GM18502 (cell line): Measurements from ENCODE around the gene CYTH3.
"Not testable (repeated sequence)": the region's sequence is repeated elsewhere in the genome, so short reads cannot be mapped to it uniquely, and the experiment has no call there.

ENCODE experiments used
- ATAC-seq: cut with Tn5 transposase; IDR thresholded peaks from one replicate; pipeline ENCODE4 v1.9.1; 2021; ENCODE audit warnings: mild to moderate bottlenecking; ENCODE audit not compliant: unreplicated experiment, poor library complexity

Gene CYTH3

DNA sequence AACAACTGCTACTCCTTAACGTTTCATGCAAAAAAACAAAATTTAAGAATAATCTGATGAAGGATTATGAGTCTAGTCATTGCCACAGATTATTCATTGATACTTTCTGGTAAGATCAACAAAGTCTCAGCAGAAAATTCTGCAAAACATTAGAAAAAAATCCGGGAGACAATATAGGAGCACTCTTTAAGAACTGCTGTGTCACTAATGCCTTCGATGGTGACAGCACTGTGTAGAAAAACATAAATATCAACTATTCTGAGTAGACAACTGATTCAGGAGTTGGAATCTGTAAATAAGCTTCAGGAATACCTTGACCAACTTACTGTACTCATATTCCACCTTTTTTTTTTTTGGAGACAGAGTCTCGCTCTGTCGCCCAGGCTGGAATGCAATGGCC is 69.0 kb downstream of the CYTH3 start:
- ATAC-seq = no peak

DNA sequence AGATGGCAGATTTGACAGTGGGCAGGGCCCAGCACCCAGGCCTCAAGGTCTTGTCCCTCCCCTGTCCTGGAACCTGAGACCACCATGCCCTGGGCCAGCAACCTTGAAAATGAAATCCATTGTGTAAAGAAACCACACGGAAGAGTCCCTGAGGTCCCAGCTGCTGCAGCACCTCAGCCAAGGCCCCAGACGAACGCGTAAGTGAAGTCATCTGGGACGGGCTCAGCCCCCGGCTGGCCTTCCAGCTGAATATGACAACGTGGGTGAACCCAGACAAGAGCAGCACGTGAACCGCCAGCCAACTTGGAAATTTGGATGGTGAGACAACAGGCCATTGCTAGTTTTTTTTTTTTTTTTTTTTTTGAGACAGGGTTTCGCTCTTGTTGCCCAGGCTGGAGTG is 70.3 kb downstream of the CYTH3 start:
- ATAC-seq = no peak

DNA sequence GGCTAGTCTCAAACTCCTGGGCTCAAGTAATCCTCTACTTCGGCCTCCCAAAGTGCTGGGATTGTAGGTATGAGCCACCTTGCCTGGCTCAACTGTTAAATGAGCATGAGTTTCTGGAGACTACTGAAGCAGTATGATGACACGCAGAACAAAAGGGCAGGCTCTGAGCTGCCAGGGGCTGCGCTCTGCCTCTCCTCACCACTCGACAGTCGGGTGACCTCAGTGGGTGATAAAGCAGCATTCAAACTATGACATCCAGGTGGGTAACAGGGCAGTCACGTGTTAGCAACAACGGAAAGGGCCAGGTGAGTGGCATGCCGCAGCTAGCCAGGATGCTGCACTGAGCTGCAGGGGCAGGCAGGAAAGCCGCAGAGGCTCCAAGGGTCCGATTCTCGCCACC is 71.5 kb downstream of the CYTH3 start:
- ATAC-seq = no peak

DNA sequence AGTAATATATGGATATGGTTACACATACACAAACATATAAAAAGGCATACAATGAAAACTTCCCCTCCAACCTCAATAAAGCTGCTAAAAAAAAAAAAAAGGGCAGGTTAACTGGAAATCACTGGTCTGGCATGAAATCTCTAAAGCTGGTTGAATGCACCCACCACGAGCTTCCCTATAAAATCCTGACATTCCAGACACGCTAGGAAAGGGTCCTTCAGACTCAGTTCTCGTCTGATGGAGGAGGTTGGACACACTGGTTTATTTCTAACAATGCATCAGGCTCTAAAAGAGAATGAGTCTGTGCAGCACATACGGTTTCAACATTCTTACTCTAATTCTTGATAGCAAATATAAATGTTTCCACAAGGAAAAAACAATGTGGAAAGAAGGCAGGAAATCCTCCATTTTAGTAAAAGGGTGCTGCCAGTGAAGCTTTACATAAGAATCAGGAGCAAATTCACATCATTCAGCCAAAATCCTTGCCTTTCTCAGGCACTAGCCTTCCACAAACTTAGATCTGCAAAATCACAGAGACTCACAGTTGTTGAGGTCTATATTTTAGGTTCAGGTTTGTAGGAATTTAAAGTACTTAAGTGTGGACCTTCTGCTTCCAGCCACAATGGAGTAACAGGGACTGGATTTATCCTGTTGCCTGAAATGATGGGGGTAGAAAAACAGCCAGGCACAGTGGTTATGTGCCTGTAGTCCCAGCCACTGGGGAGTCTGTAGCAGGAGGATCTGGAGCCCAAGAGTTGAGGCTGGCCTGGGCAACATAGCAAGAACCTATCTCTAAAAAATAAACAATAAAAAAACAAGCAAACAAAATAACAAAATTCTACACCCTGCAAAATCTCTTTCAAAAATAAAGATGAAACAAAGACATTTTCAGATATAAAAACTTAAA is 73.5 kb downstream of the CYTH3 start:
- no peak for ATAC-seq

DNA sequence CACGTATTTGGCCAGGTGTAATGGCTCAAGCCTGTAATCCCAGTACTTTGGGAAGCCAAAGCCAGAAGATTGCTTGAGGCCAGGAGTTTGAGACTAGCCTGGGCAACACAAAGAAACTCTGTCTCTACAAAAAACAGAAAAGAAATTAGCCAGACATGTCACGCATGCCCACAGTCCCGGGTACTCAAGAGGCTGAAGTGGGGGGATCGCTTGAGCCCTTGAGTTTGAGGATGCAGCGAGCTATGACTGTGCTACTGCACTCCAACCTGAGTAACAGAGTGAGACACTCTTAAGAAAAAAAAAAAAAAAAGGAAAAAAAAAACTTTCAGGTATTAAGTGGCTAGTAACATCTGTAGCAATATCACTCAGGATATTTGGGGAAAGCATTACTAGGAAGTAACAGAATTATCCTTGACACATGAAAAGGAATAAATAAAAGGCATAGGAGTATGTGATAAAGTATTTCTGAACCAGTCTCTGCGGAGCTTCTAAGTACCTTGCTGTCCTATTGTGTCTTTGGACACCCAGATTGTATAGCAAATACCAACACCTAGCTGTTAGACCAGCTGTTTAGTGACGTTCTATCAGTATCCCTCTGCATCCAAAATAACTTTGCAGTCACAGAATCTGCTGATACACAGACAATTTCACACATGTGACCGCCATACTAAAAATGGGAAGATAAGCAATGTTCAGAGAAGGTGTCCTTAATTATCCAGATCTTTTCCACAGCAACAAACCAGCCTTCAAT is 74.4 kb downstream of the CYTH3 start:
- no peak for ATAC-seq

DNA sequence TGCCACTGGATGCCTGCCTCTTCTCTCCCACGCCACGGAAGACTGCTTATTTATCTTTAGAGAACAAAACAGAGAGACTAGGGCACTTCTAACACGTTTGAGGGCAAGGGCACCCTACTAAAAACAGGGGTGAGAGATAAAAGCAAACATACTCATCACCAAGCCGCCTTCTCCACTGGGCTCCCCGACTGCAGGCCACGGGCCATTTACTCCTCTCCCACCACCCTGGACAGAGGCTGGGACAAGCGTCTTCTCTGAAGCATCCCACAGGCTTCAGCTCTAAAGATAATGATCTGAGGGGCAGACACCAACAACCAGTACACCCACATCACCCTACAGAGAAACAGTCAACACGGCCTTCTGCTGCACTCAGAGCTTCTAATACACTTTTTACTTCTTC is 78.7 kb downstream of the CYTH3 start:
- no peak for ATAC-seq

DNA sequence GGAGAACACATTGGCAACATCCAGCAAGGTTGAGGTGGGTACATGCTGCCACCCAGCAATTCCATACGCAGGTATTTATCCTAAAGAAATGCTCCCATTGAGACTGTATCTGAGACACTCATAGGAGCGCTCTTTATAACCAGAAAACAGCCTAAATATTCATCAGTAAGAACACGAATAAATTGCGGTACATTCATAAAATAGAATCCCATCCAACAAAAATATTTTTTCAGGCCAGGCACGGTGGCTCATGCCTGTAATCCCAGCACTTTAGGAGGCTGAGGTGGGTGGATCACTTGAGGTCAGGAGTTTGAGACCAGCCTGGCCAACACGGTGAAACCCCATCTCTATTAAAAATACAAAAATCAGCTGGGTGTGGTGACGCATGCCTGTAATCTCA is 81.9 kb downstream of the CYTH3 start:
- not testable (repeated sequence) for ATAC-seq

DNA sequence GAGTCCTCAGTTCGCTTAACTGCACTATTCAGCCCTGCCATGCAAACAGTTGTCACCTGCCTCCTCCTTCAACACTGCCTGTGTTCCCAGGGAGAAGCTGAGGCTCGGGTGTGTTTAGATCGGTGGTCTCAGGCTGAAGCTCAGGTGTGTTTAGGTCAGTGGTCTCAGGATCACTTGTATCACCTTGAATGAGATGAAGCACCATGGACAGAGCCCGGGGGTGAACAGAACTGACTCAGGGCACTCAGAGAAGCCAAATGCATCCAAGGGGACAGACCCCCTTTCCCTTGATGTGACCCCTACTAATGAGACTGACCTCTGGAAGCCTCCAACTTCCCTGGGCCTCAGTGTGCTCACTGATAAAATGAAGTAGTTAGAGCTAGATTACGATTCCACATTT is 84.0 kb downstream of the CYTH3 start:
- no peak for ATAC-seq

DNA sequence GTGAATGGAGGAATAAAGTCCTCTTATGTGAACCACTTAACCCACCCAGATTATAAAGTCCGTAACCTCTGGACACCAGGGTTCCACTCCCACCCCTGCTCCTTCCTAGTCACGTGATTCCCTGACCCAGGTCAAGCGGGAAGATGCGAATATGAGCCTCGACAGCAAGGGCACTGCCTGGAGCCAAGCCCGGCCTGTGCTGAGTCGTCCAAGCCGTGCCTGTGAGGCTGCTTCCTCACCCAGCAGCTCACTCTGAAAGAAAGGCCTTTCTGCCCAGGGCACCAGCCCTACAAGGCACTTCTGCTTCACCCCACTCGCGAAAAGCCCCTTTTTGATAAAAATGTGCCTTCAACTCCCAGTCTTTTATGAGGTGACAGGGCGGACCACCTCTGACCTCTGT is 85.8 kb downstream of the CYTH3 start:
- no peak for ATAC-seq

DNA sequence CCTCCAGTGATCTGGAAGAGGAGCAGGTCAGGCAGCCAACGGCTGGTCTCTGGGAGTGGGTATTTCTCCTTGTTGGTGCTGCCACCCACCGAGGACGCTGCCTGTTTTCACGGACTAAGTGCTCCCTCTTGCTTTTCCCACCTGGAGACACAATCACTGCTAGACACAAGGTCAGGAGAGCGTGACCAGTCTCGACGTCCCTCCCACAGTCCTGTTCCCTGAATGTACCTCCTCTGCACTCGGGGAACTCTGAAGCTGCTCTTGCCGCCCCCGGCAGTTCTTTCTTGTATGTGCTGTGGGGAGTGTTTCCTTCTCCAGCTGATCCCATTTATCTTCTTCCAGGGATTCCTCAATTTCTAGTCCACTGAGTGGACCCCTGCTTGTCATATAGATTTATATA is 89.4 kb downstream of the CYTH3 start:
- no peak for ATAC-seq

DNA sequence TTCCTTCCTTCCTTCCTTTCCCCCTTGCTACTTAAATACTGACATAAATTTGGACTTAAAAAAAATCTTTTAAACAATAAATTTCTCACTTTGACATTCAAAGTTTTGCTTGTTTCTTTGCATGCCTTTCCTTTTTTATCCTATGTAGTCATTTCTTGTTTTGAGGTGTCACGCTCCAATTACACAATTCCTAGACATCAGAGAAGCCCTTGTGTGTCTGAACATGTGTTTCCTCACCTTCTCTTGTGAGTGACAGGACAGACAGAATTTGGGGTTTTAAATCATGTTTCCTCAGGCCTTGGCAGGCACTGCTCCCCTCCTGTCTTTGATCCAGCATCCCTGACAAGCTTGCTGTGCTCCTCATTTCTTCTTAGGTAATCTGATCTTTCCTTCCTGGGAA is 91.3 kb downstream of the CYTH3 start:
- ATAC-seq = no peak

DNA sequence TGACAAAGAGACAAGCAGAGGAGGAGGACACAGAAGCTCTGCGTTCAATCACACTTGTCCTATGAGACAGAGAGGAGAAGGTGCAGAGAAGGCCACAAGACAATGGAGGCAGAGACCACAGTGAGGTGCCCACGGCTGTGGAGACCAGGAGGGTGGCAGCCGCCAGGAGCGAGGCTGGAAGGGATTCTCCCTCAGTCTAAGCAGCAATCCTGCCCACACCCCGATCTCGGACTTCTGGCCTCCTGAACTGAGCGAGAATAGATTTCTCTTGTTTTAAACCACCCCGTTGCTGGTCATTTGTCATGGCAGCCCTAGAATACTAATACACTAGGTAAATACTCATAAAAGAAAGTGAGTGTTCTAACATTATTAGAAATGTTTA is 92.1 kb downstream of the CYTH3 start:
- ATAC-seq = no peak

DNA sequence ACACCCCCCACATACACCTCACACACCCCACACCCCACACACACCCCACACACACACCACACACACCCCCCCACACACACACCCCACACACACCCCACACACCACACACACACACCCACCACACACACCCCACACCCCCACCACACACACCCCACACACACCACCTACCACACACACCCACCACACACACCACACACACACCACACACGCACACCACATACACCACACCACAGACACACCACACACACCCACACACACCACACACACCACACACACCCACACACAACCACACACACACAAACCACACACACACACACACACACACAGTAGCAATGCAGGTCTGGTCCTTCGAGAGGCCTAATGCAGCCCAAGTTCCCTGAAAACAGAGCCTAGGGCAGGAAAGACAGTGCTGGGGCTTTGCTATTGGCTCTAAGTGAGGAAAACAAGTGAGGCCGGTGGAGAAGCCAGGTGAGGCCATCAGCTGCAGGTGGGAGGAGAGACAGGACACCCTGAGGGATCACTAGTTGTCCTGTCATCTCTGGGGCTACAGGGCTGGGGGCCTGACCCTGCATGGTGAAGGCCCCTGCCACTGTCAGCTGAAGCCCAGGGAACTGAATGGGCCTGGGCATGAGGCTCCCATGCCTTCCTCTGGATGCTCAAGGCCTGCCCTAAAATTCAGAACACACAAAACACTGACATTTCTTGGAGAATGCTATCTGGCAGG is 92.6 kb downstream of the CYTH3 start:
- no peak for ATAC-seq

DNA sequence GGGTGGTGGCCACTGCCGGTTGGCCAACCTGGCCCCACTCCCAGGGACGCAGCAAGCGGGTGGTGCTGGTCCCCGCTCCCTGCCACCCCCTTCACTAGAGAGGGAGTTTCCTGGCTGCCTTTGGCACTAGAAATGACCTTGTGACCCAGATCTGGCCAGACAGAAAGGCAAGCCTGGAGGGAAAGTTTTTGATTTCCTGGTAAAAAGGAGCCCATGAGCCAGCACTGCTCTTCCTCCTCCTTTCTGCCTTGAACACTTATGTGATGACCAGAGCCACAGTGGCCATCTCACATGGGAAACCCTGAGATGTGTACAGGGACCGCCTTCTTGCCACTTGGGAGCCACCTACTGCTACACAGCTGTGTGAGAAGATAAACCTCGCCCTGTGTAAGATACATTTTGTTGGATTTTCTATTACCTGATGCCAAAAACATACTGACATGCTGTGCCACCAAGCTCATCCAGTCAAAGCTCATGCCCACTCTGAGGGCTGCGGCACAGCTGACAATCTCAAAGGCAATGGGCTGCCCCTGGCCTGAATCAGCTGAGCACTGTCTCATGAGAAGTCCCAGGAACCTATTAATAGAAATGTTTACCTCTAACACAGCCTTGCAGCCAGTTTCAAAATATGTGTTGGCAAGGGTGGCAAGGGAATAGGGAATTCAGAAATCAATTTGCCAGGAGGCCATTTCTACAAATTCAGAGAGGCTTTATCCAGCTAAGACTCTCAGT is 94.0 kb downstream of the CYTH3 start:
- no peak for ATAC-seq

DNA sequence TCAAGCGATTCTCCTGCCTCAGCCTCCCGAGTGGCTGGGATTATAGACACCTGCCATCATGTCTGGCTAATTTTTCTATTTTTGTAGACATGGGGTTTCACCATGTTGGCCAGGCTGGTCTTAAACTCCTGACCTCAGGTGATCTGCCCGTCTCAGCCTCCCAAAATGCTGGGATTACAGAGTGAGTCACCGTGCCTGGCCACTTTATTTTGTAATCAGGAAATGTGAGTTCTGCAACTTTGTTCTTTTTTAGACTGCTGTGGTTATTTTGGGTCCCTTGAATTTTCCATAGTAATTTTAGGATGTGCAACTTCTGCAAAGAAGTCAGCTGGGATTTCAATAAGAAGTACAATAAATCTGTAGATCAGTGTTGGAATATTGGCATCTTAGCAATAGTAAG is 96.8 kb downstream of the CYTH3 start:
- ATAC-seq = no peak

DNA sequence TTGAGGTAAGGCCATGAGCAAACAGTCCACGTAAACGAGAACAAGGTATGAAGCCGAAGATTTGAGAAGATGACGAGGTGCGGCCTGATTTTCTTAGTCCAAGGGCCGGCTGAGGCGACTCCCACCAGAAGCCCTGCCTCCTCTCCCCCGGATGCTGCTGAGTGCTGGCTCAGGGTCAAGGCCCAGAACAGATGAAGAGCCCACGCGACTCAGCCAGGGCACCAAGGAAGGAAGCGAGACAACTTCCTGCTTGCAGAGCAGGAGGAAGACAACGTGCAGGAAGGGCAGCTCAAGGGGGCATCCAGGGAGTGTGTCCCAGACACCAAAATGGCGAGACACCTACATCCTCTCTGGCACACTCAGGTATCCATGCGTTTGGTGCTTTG is 99.5 kb downstream of the CYTH3 start:
- ATAC-seq = no peak

DNA sequence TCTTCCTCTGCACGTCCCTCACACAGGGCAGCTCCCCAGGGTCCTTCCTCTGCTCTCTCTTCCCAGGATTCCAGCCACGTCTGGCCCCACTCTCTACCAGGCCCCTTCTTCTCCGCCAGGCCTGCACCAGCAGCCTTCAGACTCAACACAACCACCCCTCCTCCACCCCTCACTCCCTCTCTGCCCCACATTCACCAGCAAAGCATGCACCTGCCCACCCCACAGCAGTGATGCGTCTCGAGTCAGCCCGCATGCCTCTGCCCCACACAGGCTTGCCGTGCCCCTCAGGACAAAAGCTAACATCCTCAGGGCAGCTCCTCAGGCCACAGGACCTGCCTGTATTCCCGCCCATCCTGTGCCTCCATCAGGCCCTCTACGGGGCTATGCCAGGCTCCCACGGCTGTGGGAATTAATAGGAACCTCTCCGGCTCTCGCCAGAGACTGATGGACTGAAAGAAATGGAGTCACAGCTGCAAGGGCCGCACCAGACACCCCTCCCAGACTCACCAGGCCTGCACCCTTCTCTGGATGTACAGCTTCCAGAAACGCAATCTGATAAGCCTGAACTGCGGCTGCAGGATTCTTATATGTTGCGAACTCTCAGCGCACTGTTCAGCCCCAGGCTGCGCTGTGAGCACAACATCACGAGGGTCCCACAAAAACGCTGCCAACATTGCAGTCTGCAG is 100.1 kb downstream of the CYTH3 start:
- no peak for ATAC-seq

DNA sequence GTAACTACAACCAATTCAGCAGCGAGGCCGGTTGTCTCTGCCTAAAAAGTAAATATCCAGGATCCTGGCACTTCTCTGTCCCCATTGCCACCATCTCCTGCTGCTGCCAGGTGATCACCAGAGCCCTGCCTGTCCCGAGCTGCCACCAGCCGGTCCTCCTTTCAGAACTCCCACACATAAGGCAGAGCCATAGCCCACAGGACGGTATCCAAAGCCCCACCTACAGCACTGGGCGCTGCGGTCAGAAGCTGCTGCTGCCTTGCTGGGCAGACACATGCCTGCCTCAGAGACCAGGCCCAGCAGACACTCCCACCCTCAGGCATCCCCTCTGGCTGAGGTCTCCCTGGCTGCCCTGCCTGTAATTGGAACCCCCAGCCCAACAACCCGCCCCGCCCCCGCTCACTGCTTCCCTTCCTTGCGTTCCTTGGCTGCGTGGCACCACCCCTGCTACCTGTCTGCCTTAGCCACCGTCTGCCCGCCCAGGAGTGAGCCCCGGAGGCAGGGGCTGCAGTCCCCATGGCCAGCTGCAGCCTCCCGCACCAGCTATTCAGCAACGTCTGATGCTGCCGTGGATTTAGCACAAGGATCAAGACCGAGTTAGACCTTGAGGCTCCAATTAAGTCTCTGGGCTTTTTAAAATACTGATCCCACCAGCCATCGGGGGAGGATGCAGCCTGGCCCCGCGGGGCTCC is 100.7 kb downstream of the CYTH3 start:
- no peak for ATAC-seq
